HG02623 (cell line): ENCODE data around the gene SOX4.
"Not testable (repeated sequence)": the region's sequence is repeated elsewhere in the genome, so short reads cannot be mapped to it uniquely, and the experiment has no call there.

ENCODE experiments used
- ATAC-seq: cut with Tn5 transposase; IDR thresholded peaks from one replicate; pipeline ENCODE4 v1.9.1; 2021; ENCODE audit warnings: moderate library complexity; ENCODE audit not compliant: unreplicated experiment

The SOX4 gene

GRCh38 chr6:21593412-21593926 lies at the start of gene SOX4:
Gene SOX4 (plus strand): TSS chr6:21593751. CDS start chr6:21594535, 784 bp downstream.
- ATAC-seq = peak; percentile 63

GRCh38 chr6:21552286-21552685 lies 41.3 kb upstream of the SOX4 start:
- not testable (repeated sequence) for ATAC-seq

- ATAC-seq = no peak
Observed at GRCh38 chr6:21554286-21554685, 39.3 kb upstream of the SOX4 start.

- no peak for ATAC-seq
Observed at GRCh38 chr6:21555197-21555596, 38.4 kb upstream of the SOX4 start.

GRCh38 chr6:21556511-21556910 lies 37.0 kb upstream of the SOX4 start:
- ATAC-seq = no peak

- ATAC-seq = no peak
Observed at GRCh38 chr6:21556968-21557721, 36.4 kb upstream of the SOX4 start.

- no peak for ATAC-seq
Observed at GRCh38 chr6:21559238-21559637, 34.3 kb upstream of the SOX4 start.

GRCh38 chr6:21560249-21560648 lies 33.3 kb upstream of the SOX4 start:
- no peak for ATAC-seq

- ATAC-seq = no peak
Observed at GRCh38 chr6:21565431-21565830, 28.1 kb upstream of the SOX4 start.

GRCh38 chr6:21578523-21578922 lies 15.0 kb upstream of the SOX4 start:
- no peak for ATAC-seq

GRCh38 chr6:21582651-21583050 lies 10.9 kb upstream of the SOX4 start:
- no peak for ATAC-seq

GRCh38 chr6:21586300-21586699 lies 7.3 kb upstream of the SOX4 start:
- ATAC-seq = no peak

- ATAC-seq = no peak
Observed at GRCh38 chr6:21586740-21587178, 6.8 kb upstream of the SOX4 start.

GRCh38 chr6:21587179-21587960 lies 6.2 kb upstream of the SOX4 start:
- peak; percentile 26 for ATAC-seq

- ATAC-seq = peak; percentile 35
Observed at GRCh38 chr6:21587961-21588480, 5.5 kb upstream of the SOX4 start.

GRCh38 chr6:21588481-21589351 lies 4.8 kb upstream of the SOX4 start:
- peak; percentile 25 for ATAC-seq

- peak; percentile 24 for ATAC-seq
Observed at GRCh38 chr6:21589352-21590345, 3.9 kb upstream of the SOX4 start.

- no peak for ATAC-seq
Observed at GRCh38 chr6:21590346-21590745, 3.2 kb upstream of the SOX4 start.

GRCh38 chr6:21591446-21591845 lies 2.1 kb upstream of the SOX4 start:
- no peak for ATAC-seq

GRCh38 chr6:21592953-21593352 lies 598 bp upstream of the SOX4 start:
- no peak for ATAC-seq
